Testis (tissue), 2 donors: ENCODE measurements around the gene KLHL20.

ENCODE experiments used
- CTCF ChIP-seq, 3 experiments: fragments of 450-650 bp in 2 of 3; fragments of 200-600 bp in 1 of 3; sonication (generic) in 1 of 3; IDR thresholded peaks; one replicate each; pipeline ENCODE4 v1.5.1; 2016 to 2019; ENCODE audit warnings: antibody characterized with exemption in 3 of 3, mild to moderate bottlenecking in 2 of 3, moderate library complexity in 1 of 3
- POLR2A ChIP-seq: fragments of 450-650 bp; IDR thresholded peaks from one replicate; pipeline ENCODE4 v1.6.1; 2017; ENCODE audit warnings: antibody characterized with exemption, mild to moderate bottlenecking, moderate library complexity

GRCh38 chr1:173821680-173822079, 106.9 kb downstream of the KLHL20 start:
- TF ChIP-seq CTCF (IDR thresholded peaks at IDR 0.05) (no peak), POLR2A (no peak)
